AG08395 (cell line): ENCODE data around the gene GBX1.

Experiments used
- DNase-seq: peaks from one replicate; pipeline ENCODE4 v3.0.0; 2012; ENCODE audit warnings: mixed read lengths, low spot score

Gene GBX1

GRCh38 chr7:151139071-151139790, 28.3 kb downstream of the GBX1 start:
- no peak for DNase-seq

DNA sequence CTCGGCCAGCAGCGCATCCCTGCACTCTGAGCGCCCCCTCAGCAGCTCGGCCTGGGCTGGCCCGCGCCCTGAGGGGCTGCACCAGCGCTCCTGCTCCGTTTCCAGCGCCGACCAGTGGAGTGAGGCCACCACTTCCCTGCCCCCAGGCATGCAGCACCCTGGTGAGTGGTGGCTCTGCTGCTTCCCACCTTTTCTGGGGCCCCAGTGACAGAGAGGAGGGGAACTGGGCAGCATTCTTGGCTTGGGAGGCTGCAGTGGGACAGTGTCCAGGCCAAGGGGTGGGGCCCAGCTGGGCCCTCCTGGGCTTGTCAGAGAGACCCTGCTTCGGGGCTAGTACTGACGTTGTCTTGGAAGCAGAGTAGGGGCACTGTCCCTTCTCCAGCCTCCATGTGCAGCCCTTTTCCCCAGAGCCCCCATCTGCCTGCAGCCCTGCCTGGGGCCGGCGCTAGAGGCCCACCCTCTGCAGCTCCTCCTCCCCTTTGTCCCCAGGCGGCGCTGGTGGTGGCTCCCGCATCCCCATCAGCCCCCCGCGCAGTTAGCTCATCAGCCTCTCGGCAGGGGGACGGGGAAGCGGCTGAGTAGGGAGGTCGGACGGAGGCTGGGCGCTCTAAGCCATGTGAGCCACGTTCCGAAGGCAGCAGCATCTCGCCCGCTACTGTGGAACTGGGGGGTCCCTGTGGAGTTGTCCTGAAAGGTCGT, 29.2 kb downstream of the GBX1 start:
- DNase-seq, result no peak

GRCh38 chr7:151137791-151138152, 29.7 kb downstream of the GBX1 start:
- no peak for DNase-seq

GRCh38 chr7:151137076-151137675, 30.3 kb downstream of the GBX1 start:
- no peak for DNase-seq

- no peak for DNase-seq
Observed at GRCh38 chr7:151135866-151136843, 31.3 kb downstream of the GBX1 start.

GRCh38 chr7:151135525-151135845, 32.0 kb downstream of the GBX1 start:
- no peak for DNase-seq

DNA sequence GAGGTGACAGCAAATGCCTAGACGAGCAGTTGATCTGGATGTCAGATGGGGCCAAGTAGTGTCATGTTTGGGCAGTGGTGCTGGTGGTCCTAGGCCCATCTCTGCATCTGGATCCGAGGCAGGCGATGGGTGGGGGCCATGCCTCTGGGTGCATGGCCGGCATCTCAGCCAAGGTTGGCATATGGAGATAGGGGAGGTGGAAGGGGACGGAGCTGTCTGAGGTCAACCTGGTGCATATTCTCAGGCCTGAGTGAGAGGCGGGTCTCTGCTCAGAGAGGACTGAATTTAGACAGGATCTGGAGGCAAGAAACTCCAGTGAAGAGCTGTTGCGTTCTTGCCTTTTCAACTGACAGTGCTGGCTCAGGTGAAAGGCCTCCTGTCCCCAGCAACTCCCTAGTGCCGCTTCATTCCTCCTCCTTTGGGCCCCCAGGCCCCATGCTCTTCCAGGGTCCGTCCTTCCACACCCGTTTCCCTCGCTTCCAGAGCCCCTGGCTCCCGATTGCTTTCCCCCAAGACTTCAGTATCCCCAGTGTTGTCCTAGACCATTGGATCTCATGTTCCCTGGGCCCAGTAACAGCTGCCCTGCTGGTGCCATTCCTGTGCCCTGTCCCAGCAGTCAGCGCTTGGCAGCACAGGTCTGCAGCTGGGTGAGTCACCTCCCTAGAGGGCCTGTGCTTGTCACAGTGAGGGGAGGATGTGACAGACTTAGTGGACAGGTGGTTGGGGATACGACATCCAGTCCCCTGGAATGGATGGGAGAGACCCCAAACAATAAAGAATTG, 32.6 kb downstream of the GBX1 start:
- no peak for DNase-seq

GRCh38 chr7:151133986-151134742, 33.3 kb downstream of the GBX1 start:
- DNase-seq, result no peak

DNA sequence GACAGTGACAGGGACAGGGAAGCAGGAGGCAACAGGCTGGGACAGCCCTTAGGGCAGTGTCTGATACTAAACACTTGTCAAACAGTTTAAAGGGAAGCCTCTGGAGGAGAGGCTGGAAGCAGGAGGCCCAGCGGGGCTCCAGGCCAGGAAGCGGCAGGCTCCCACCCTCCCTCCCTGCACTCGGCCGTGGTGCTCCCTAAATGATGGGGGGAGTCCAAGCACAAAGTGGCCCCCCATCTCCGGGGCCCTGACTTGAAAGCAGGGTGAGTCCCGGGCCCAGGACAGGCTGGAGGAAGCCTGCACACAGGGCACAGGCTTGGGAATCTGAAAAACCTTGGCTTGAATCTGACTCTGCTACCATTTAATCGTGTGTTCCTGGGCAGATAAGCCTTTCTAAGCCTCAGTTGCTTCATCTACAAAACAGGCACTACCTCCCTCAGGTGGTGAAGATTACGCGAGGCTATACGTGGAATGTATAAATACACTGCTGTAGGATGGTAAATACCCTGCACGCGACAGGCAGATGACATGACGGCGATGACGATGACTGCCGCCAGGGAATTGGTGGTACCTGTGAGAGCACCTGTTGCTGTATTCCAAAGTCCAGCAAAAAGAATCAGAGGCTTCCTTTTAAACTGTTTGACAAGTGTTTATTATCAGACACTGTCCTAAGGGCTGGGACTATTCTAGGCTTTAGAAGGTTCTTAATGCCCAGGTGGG, 34.1 kb downstream of the GBX1 start:
- no peak for DNase-seq

DNA sequence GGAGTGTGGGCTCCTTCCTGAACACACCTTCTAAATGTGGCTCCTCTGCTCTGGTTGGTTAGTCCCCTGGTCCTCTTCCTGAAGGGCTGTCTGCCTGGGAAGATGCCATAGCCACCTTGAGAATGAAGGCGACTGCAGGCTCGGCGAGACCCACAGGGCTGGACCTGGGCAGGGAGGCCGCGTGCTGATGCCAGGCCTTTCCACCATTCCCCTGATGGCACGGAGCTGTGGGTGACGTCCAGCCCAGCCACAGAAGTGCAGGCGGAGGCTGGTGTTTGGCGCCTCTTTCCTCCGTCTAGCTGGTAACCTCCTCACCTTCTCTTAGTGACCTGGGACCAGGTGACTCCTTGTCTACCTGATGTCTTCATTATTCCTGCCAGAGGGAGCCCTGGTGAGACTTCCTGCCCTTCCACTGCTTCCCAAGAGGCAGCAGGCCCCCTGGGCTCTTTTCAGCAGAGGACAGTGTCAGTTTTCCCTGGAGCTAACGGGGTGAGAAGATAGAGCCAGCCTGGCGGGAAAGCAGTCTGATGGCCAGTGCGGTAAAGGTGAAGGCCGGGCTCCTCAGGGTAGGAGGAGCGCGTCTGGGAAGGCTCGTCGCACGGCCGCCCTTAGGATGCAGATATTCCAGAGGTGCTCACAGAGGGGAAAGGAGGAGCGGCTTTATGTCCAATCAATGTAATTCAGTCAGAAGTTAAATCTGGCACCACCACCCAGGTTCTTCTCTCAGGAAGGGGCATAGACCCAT, 34.9 kb downstream of the GBX1 start:
- DNase-seq, result no peak

- DNase-seq, result no peak
Observed at GRCh38 chr7:151131592-151132293, 35.8 kb downstream of the GBX1 start.

GRCh38 chr7:151131224-151131591, 36.3 kb downstream of the GBX1 start:
- DNase-seq, result no peak

GRCh38 chr7:151130741-151131157, 36.7 kb downstream of the GBX1 start:
- no peak for DNase-seq

GRCh38 chr7:151129960-151130591, 37.4 kb downstream of the GBX1 start:
- DNase-seq, result no peak

DNA sequence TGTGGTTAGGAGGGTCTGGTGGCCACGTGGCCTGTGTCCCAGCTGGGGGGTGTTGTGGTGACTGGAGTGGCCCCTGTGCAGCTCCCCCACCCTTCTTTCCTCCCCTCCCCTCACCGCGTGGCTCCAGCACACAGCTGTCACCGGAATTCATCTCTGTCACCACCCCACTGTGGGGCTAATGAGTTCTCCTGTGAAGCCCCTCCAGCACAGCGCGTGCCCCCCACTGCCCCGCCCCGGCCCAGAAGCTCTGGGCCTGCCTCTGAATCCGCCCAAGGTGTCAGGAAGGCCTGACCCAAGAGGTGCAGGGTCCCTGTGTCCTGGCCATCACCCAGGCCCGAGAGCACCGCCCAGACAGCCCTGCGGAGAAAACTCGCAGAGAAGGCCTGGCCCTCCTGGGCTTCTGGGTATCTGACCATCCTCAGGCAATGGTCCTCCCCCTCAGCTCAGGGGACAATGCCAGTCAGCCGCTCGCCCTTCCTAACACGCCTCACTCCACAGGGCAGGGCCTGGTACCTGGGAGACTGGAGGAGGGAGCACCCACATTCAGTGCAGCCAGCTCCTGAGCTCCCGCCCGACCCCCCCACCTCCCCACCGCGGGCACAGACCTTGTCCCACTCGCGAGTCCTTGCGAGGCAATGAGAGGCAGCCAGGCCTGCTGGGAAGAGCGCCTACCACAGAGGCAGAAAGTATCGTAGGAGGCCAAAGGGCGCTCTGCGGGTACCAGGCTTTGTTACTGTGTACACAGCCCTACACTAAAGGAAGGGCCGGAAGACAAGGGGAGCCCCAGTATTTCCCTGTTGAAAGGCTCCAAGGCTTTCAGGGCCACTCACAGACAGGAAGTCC, 38.2 kb downstream of the GBX1 start:
- DNase-seq, result no peak

- DNase-seq, result no peak
Observed at GRCh38 chr7:151128716-151129115, 38.8 kb downstream of the GBX1 start.

DNA sequence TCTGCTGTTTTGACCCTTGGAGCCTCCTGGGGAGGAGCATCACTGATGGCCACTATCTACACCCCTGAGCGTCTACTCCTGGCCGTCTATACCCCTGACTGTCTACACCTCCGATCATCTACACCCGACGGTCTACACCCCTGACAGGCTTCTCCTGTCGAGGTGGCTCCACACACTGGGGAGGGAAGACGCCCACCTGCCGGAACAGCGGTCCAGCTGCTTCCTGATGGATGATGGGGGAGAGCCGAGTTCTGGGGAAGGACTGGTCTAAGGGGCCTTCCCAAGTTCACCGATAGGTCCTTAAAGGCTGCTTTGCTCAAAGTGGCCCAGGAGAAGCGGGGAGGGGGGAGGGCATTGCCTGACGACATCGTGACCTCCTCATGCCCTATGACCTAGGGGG, 39.4 kb downstream of the GBX1 start:
- DNase-seq, result no peak
